CD4-positive, CD25-positive, alpha-beta regulatory T cell (primary cell): ENCODE results near the gene WDR62. TPM values are rescaled to one million over a fixed set of nuclear protein-coding genes. Genes with fewer than 3 reads are reported as not detected.

Experiments used
- ATAC-seq, 2 donors: fragments of 150-1000 bp; cut with Tn5 transposase; one replicate each; pipeline ENCODE4 v1.10.0; 2021; ENCODE audit warnings: low read depth in 2 of 2, moderate number of reproducible peaks in 2 of 2, moderate library complexity in 1 of 2
- DNase-seq, 3 donors: peaks; one replicate each; pipeline versions ENCODE4 v3.0.0 to v3.0.0-alpha.2; 2012 to 2022; ENCODE audit warnings: mixed read lengths in 1 of 3
- H3K27ac ChIP-seq: one replicate; pipeline ENCODE4 v1.7.0; 2013; ENCODE audit warnings: mild to moderate bottlenecking, low read length; ENCODE audit not compliant: insufficient read depth, poor library complexity, severe bottlenecking
- H3K27me3 ChIP-seq: one replicate; pipeline ENCODE4 v1.7.0; 2013; ENCODE audit warnings: low read length; ENCODE audit not compliant: control insufficient read depth, insufficient read depth
- H3K36me3 ChIP-seq: one replicate; pipeline ENCODE4 v1.7.0; 2013; ENCODE audit warnings: mild to moderate bottlenecking, low read length, moderate library complexity; ENCODE audit not compliant: control insufficient read depth, insufficient read depth
- H3K4me1 ChIP-seq: 2 replicates; pipeline ENCODE4 v1.7.0; 2013; ENCODE audit warnings: mild to moderate bottlenecking, low read length; ENCODE audit not compliant: insufficient read depth, control insufficient read depth, poor library complexity, severe bottlenecking
- H3K4me3 ChIP-seq: one replicate; pipeline ENCODE4 v1.7.0; 2013; ENCODE audit warnings: low read depth, mild to moderate bottlenecking, low read length, moderate library complexity
- H3K9me3 ChIP-seq, 2 experiments: 1 replicate in 1 of 2; 2 replicates in 1 of 2; pipeline ENCODE4 v1.7.0; 2013; ENCODE audit warnings: low read length in 2 of 2, mild to moderate bottlenecking in 1 of 2, moderate library complexity in 1 of 2; ENCODE audit not compliant: control insufficient read depth in 2 of 2
- H3K27ac Mint-ChIP-seq, 3 donors: one replicate each; pipeline ENCODE4 v1.8.0; 2020 to 2022; ENCODE audit warnings: mild to moderate bottlenecking in 3 of 3, mixed read lengths in 3 of 3, moderate library complexity in 2 of 3
- H3K27me3 Mint-ChIP-seq: one replicate; pipeline ENCODE4 v1.8.0; 2022; ENCODE audit warnings: mild to moderate bottlenecking, mixed read lengths
- H3K36me3 Mint-ChIP-seq: one replicate; pipeline ENCODE4 v1.8.0; 2020; ENCODE audit warnings: mixed read lengths
- H3K4me1 Mint-ChIP-seq, 4 donors: one replicate each; pipeline ENCODE4 v1.8.0; 2020 to 2022; ENCODE audit warnings: mixed read lengths in 4 of 4, mild to moderate bottlenecking in 1 of 4
- H3K4me3 Mint-ChIP-seq, 4 donors: one replicate each; pipeline ENCODE4 v1.8.0; 2020 to 2022; ENCODE audit warnings: mild to moderate bottlenecking in 4 of 4, mixed read lengths in 4 of 4, moderate library complexity in 3 of 4
- H3K9me3 Mint-ChIP-seq, 7 donors: one replicate each; pipeline ENCODE4 v1.8.0; 2020 to 2022; ENCODE audit warnings: mixed read lengths in 7 of 7, mild to moderate bottlenecking in 3 of 7, moderate library complexity in 2 of 7
- polyA plus RNA-seq, 4 donors: library from polyadenylated mRNA; unstranded; fragments of 300-500 nt; fragmentation: Illumina TruSeq; gene quantifications; one replicate each; pipeline ENCODE4 v1.2.3, GENCODE V29; 2021
- total RNA-seq: library from RNA; stranded (reverse); gene quantifications from one replicate; pipeline ENCODE4 v1.2.3, GENCODE V29; 2022

Gene WDR62
- total and polyA plus RNA-seq, 5 donors from 2014 or later, result 0.21 to 6.8 (median 0.45) TPM; not detected in 1

GRCh38 chr19:36152019-36152351, 97.3 kb downstream of the WDR62 start:
- H3K4me3 ChIP-seq, result no peak overlapping the region
- Mint-ChIP-seq H3K4me3 (no peak overlapping the region), H3K36me3 (peaks cover 27% of the 10 kb centered on the region), H3K4me1 (peaks cover 0 to 9% (median 4%) of the 10 kb centered on the region in 4 donors), H3K9me3 (no peaks in the 10 kb centered on the region), H3K27me3 (no peaks in the 10 kb centered on the region), H3K27ac (no peak overlapping the region)
- no peaks in the 10 kb centered on the region for H3K9me3 ChIP-seq
- no peaks in the 10 kb centered on the region for H3K4me1 ChIP-seq
- DNase-seq, result no peak
- H3K36me3 ChIP-seq, result peaks cover 31% of the 10 kb centered on the region
- no peak overlapping the region for H3K27ac ChIP-seq
- ATAC-seq, result no peak
- no peaks in the 10 kb centered on the region for H3K27me3 ChIP-seq

GRCh38 chr19:36152352-36153091, 97.8 kb downstream of the WDR62 start, which contains the start of gene COX7A1:
TSS of gene COX7A1 (minus strand) at chr19:36152447. CDS start at chr19:36152407, 40 bp downstream.
- Histone ChIP-seq H3K4me3 (no peak within 1 kb of the TSS), H3K36me3 (peaks cover 29% of the 10 kb centered on the region), H3K27ac (no peak within 1 kb of the TSS), H3K9me3 (no peaks in the 10 kb centered on the region), H3K27me3 (no peaks in the 10 kb centered on the region), H3K4me1 (no peaks in the 10 kb centered on the region)
- H3K36me3 Mint-ChIP-seq, result peaks cover 24% of the 10 kb centered on the region
- no peaks in the 10 kb centered on the region for H3K9me3 Mint-ChIP-seq
- H3K4me1 Mint-ChIP-seq, result peaks cover 0 to 9% (median 4%) of the 10 kb centered on the region in 4 donors
- ATAC-seq (no peak), DNase-seq (no peak)
- no peaks in the 10 kb centered on the region for H3K27me3 Mint-ChIP-seq
- H3K27ac Mint-ChIP-seq, result no peak within 1 kb of the TSS
- H3K4me3 Mint-ChIP-seq, result peak within 1 kb of the TSS in 1 of 4 donors; percentile 38

DNA sequence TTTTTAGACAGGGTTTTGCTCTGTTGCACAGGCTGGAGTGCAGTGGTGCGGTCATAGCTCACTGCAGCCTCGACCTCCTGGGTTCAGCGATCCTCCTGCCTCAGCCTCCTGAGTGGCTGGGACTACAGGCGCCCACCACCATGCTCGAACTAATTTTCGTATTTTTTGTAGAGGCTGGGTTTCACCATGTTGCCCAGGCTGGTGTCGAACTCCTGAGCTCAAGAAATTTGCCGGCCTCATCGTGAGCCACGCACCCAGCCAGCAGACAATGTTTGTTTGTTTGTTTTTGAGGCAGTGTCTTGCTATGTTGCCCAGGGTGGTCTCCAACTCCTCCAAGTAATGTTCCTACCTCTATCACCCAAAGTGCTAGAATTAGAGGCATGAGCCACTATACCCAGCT, 98.4 kb downstream of the WDR62 start:
- H3K27ac ChIP-seq, result no peak overlapping the region
- no peak overlapping the region for H3K4me3 ChIP-seq
- no peak overlapping the region for H3K27ac Mint-ChIP-seq

More for the DNA sequence above, 98.4 kb downstream of the WDR62 start:
- Histone ChIP-seq H3K27me3 (no peaks in the 10 kb centered on the region), H3K36me3 (peaks cover 23% of the 10 kb centered on the region), H3K4me1 (no peaks in the 10 kb centered on the region), H3K9me3 (no peaks in the 10 kb centered on the region)
- ATAC-seq (no peak), DNase-seq (no peak)
- Mint-ChIP-seq H3K9me3 (no peaks in the 10 kb centered on the region), H3K4me3 (no peak overlapping the region), H3K36me3 (peaks cover 24% of the 10 kb centered on the region), H3K4me1 (peaks cover 0 to 9% (median 5%) of the 10 kb centered on the region in 4 donors), H3K27me3 (no peaks in the 10 kb centered on the region)

Other genes starting within 250 kb of the WDR62 start
- gene PRODH2, start 242.1 kb upstream of the WDR62 start, total RNA-seq, result not detected
- gene PRODH2, start 242.1 kb upstream of the WDR62 start, polyA plus RNA-seq, result not detected
- not detected for gene NPHS1, start 202.4 kb upstream of the WDR62 start, total RNA-seq
- not detected for gene NPHS1, start 202.4 kb upstream of the WDR62 start, polyA plus RNA-seq
- not detected for gene KIRREL2, start 198.0 kb upstream of the WDR62 start, total RNA-seq
- gene KIRREL2, start 198.0 kb upstream of the WDR62 start, polyA plus RNA-seq, result not detected
- gene APLP1, start 186.3 kb upstream of the WDR62 start, total RNA-seq, result not detected
- not detected for gene APLP1, start 186.3 kb upstream of the WDR62 start, polyA plus RNA-seq
- gene NFKBID, start 154.4 kb upstream of the WDR62 start, total RNA-seq, result 120 TPM
- gene NFKBID, start 154.4 kb upstream of the WDR62 start, polyA plus RNA-seq, result 1 to 10 TPM; 2.7 to 4.2 (median 3.6) TPM
- 104 TPM for gene HCST, start 152.4 kb upstream of the WDR62 start, total RNA-seq
- 100 to 1,000 TPM; 640 to 863 (median 760) TPM for gene HCST, start 152.4 kb upstream of the WDR62 start, polyA plus RNA-seq
- not detected for gene TYROBP, start 146.6 kb upstream of the WDR62 start, total RNA-seq
- gene TYROBP, start 146.6 kb upstream of the WDR62 start, polyA plus RNA-seq, result 1 to 10 TPM in 3 of 4 donors, under 1 TPM in 1; 0.49 to 6.9 (median 2.1) TPM
- gene LRFN3, start 118.5 kb upstream of the WDR62 start, total RNA-seq, result 7.7 TPM
- gene LRFN3, start 118.5 kb upstream of the WDR62 start, polyA plus RNA-seq, result 1 to 10 TPM in 1 of 4 donors, under 1 TPM in 3; 0.63 to 1.4 (median 0.84) TPM
- gene SDHAF1, start 59.7 kb upstream of the WDR62 start, total RNA-seq, result 11.8 TPM
- gene SDHAF1, start 59.7 kb upstream of the WDR62 start, polyA plus RNA-seq, result 10 to 100 TPM; 44.0 to 71.2 (median 67.4) TPM
- 1.5 TPM for gene SYNE4, start 46.1 kb upstream of the WDR62 start, total RNA-seq
- gene SYNE4, start 46.1 kb upstream of the WDR62 start, polyA plus RNA-seq, result under 1 TPM in 1 of 4 donors, not detected in 3; 0.40 TPM
- 35.8 TPM for gene ALKBH6, start 40.7 kb upstream of the WDR62 start, total RNA-seq
- gene ALKBH6, start 40.7 kb upstream of the WDR62 start, polyA plus RNA-seq, result 10 to 100 TPM; 18.3 to 32.7 (median 24.8) TPM
- 1.4 TPM for gene CLIP3, start 22.0 kb upstream of the WDR62 start, total RNA-seq
- 1 to 10 TPM in 1 of 4 donors, under 1 TPM in 3; 0.38 to 1.3 (median 0.61) TPM for gene CLIP3, start 22.0 kb upstream of the WDR62 start, polyA plus RNA-seq
- 2.9 TPM for gene THAP8, start 612 bp upstream of the WDR62 start, total RNA-seq
- 1 to 10 TPM; 3.5 to 8.2 (median 6.7) TPM for gene THAP8, start 612 bp upstream of the WDR62 start, polyA plus RNA-seq
- not detected for gene OVOL3, start 56.2 kb downstream of the WDR62 start, total RNA-seq
- not detected for gene OVOL3, start 56.2 kb downstream of the WDR62 start, polyA plus RNA-seq
- gene POLR2I, start 60.0 kb downstream of the WDR62 start, total RNA-seq, result 29.4 TPM
- gene POLR2I, start 60.0 kb downstream of the WDR62 start, polyA plus RNA-seq, result 100 to 1,000 TPM; 128 to 185 (median 160) TPM
- gene TBCB, start 60.6 kb downstream of the WDR62 start, total RNA-seq, result 129 TPM
- 100 to 1,000 TPM; 235 to 346 (median 289) TPM for gene TBCB, start 60.6 kb downstream of the WDR62 start, polyA plus RNA-seq
- 262 TPM for gene CAPNS1, start 85.2 kb downstream of the WDR62 start, total RNA-seq
- 100 to 1,000 TPM; 105 to 185 (median 140) TPM for gene CAPNS1, start 85.2 kb downstream of the WDR62 start, polyA plus RNA-seq
- gene COX7A1, start 97.5 kb downstream of the WDR62 start, total RNA-seq, result not detected
- not detected for gene COX7A1, start 97.5 kb downstream of the WDR62 start, polyA plus RNA-seq
- 5.7 TPM for gene ZNF565, start 159.8 kb downstream of the WDR62 start, total RNA-seq
- 1 to 10 TPM; 1.0 to 3.5 (median 2.4) TPM for gene ZNF565, start 159.8 kb downstream of the WDR62 start, polyA plus RNA-seq
- gene ZNF146, start 160.2 kb downstream of the WDR62 start, total RNA-seq, result 26.4 TPM
- 10 to 100 TPM; 54.5 to 67.2 (median 60.6) TPM for gene ZNF146, start 160.2 kb downstream of the WDR62 start, polyA plus RNA-seq